ENCODE measurements around the gene GPR68.

GRCh38 chr14:91261115-91261514 is 16.6 kb upstream of the GPR68 start:
- TF ChIP-seq POLR2A (IDR thresholded peaks at IDR 0.05) = no peak
- TF ChIP-seq CTCF (IDR thresholded peaks at IDR 0.05) = no peak

Data from body of pancreas (tissue), 4 donors.